OCI-LY1 (cell line): ENCODE measurements around the gene SAT2.

Experiments used
- CTCF ChIP-seq: fragments of 200-600 bp; sonication (generic), shearing (Covaris generic); IDR thresholded peaks from 2 replicates; pipeline ENCODE4 v1.5.1; 2017; ENCODE audit warnings: mild to moderate bottlenecking, antibody characterized with exemption, low read length, moderate library complexity, mixed read lengths
- EZH2 ChIP-seq: fragments of 200-600 bp; sonication (generic), shearing (Covaris generic); IDR thresholded peaks from 2 replicates; pipeline ENCODE4 v1.8.0; 2017; ENCODE audit warnings: borderline replicate concordance, mixed run types, mild to moderate bottlenecking, antibody characterized with exemption, low read length, moderate library complexity, mixed read lengths

- TF ChIP-seq EZH2 (no peak), CTCF (no peak)
These were observed 29.5 kb upstream of the SAT2 start for GRCh38 chr17:7656958-7657609.
